Islet precursor cell (in vitro differentiated cells): ENCODE results near the gene TSHR.

Experiments
- DNase-seq: peaks from one replicate; pipeline ENCODE4 v3.0.0-alpha.2; 2018

The TSHR gene

GRCh38 chr14:81144824-81145603 is 189.6 kb downstream of the TSHR start:
- DNase-seq: no peak

- no peak for DNase-seq
Measured at GRCh38 chr14:81147140-81147897, 191.9 kb downstream of the TSHR start.

GRCh38 chr14:81148635-81149034 is 193.2 kb downstream of the TSHR start:
- no peak for DNase-seq

- no peak for DNase-seq
Measured at GRCh38 chr14:81153187-81153586, 197.8 kb downstream of the TSHR start.

- DNase-seq: no peak
Measured at GRCh38 chr14:81157431-81157830, 202.0 kb downstream of the TSHR start.

GRCh38 chr14:81161088-81161487 is 205.7 kb downstream of the TSHR start:
- no peak for DNase-seq

- DNase-seq: no peak
Measured at GRCh38 chr14:81161749-81162148, 206.3 kb downstream of the TSHR start.

GRCh38 chr14:81162941-81163340 is 207.5 kb downstream of the TSHR start:
- DNase-seq: no peak

- DNase-seq: peak; percentile 97
Measured at GRCh38 chr14:81164167-81164774, 208.8 kb downstream of the TSHR start.

GRCh38 chr14:81165188-81165587 is 209.8 kb downstream of the TSHR start:
- DNase-seq: no peak

GRCh38 chr14:81166121-81166520 is 210.7 kb downstream of the TSHR start:
- no peak for DNase-seq

- no peak for DNase-seq
Measured at GRCh38 chr14:81169267-81169666, 213.8 kb downstream of the TSHR start.

GRCh38 chr14:81169711-81170103 is 214.3 kb downstream of the TSHR start:
- DNase-seq: peak; percentile 58

- DNase-seq: peak; percentile 95
Measured at GRCh38 chr14:81170104-81170828, 214.8 kb downstream of the TSHR start.

- DNase-seq: no peak
Measured at GRCh38 chr14:81170829-81171195, 215.4 kb downstream of the TSHR start.

GRCh38 chr14:81172353-81172752 is 216.9 kb downstream of the TSHR start:
- DNase-seq: no peak

GRCh38 chr14:81172881-81173280 is 217.5 kb downstream of the TSHR start:
- DNase-seq: no peak

GRCh38 chr14:81176241-81176640 is 220.8 kb downstream of the TSHR start:
- DNase-seq: no peak

- DNase-seq: no peak
Measured at GRCh38 chr14:81177225-81177624, 221.8 kb downstream of the TSHR start.

- DNase-seq: no peak
Measured at GRCh38 chr14:81178063-81178462, 222.6 kb downstream of the TSHR start.

- no peak for DNase-seq
Measured at GRCh38 chr14:81179631-81180030, 224.2 kb downstream of the TSHR start.

GRCh38 chr14:81187832-81188522 is 232.6 kb downstream of the TSHR start:
- DNase-seq: no peak

- DNase-seq: no peak
Measured at GRCh38 chr14:81192594-81192993, 237.2 kb downstream of the TSHR start.
